HG03469 (cell line): Measurements from ENCODE around the gene STX3.
"Not testable (repeated sequence)": the region's sequence is repeated elsewhere in the genome, so short reads cannot be mapped to it uniquely, and the experiment has no call there.

Source experiments
- ATAC-seq: cut with Tn5 transposase; IDR thresholded peaks from one replicate; pipeline ENCODE4 v1.9.1; 2021; ENCODE audit warnings: mild to moderate bottlenecking, moderate library complexity, moderate number of reproducible peaks; ENCODE audit not compliant: unreplicated experiment

STX3 gene

DNA sequence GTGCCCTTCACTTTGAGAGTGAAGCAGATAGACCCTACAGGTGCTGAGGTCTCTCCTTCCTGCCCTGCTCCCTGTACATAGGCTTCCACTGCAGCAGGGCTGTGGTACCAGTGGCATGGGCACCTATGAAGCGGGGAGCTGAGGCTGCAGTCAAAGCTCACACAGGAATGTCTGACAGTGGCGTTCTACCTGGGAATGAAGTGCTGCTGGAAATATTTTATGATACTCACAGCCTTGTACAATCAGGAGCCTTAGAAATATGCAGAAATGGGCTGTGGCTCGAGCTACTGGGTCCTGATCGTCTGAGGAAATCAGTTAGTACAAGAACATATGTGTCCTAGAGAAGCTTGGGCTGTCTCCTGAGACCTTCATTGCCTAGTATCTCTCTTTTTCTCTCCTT, 30.6 kb downstream of the STX3 start:
- ATAC-seq = no peak

DNA sequence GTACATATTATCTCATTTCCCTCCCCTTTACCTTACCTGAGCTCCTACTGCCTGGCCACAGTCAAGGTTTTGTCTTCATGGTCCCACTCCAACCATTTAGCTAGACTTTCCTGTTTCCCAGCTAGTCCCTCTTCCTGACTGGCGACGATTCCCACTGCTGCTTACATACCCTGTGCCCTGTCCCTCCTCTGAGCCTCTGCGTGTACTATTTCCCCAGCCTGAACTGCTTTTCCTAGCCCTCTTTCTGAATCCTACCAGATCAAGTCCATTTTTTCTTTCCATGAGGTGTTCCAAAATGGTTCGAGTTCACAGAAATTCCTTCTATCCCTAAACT, 32.0 kb downstream of the STX3 start:
- no peak for ATAC-seq

DNA sequence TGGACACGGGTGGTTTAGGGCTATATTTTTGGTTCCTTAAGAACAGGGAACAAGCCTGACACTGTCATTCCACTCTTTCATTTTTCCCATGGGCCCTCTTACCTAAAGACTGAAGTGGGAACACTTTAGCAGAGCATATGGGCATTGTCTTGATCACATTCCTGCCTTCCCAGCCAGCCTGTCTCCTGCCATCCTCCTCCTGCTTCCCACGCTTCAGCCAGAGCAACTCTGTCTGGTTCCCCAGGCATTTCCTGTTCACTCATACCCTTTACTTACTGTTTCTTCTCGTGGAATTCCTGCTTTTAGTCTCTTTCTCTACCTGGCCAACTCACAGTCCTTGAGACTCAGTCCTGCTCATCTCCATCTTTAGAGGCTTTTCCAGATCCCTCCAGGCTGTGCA, 32.6 kb downstream of the STX3 start:
- no peak for ATAC-seq

DNA sequence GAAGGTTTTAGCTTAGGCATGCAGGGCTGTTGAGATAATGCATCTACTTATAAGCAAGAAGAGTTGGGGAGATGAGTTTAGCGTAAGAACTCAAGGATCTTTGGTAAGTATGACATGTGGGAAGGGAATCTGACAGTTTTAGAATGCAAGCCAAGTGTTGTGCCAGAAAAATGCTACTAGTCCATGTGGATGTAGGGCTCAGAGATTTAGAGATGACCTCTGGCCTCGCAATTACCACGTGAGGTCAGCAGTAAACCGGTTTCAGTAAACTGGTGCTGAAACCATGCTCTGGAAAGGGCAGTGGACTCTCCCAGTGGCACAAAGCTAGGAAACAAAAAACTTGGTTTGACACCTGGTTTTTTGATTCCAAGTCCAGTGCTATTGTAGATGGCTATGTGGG, 36.5 kb downstream of the STX3 start:
- no peak for ATAC-seq

DNA sequence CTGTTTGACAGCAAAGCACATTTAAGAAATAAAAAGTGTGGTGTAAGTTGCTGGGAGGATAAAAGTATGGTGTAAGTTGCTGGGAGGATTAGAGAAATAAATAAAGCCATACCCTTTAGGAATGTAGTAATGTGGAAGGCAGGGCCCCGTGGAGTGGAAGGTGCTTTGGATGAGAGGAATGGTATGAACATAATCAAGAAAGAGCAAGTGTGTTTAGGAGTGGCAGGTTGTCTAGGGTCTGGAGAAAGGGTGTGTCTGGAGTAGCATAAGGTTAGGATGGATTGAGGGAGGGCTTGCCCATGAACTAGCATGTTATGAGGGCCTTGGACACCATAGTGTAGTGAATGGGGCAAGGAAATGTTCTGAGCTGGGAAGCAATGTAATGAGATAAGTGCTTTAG, 37.3 kb downstream of the STX3 start:
- ATAC-seq = no peak

DNA sequence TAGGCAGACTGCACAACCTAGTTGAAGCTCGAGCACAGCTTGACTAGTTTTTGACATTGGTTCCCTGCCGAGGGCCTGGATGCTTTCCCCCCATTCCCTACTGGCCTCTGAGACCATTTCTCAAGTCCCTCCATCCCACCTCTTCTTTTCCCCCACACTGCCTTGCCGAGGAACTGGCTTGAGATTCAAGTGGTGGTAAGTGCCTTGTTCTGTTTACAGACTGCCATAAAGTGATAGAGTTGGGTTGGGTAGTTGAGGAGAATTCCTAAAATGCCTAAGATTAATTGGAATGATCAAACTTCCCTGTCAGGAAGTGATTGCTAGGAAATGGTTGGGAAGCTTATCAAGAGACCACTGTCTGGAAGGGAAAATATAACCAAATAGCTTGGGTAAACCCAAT, 39.2 kb downstream of the STX3 start:
- ATAC-seq = no peak

DNA sequence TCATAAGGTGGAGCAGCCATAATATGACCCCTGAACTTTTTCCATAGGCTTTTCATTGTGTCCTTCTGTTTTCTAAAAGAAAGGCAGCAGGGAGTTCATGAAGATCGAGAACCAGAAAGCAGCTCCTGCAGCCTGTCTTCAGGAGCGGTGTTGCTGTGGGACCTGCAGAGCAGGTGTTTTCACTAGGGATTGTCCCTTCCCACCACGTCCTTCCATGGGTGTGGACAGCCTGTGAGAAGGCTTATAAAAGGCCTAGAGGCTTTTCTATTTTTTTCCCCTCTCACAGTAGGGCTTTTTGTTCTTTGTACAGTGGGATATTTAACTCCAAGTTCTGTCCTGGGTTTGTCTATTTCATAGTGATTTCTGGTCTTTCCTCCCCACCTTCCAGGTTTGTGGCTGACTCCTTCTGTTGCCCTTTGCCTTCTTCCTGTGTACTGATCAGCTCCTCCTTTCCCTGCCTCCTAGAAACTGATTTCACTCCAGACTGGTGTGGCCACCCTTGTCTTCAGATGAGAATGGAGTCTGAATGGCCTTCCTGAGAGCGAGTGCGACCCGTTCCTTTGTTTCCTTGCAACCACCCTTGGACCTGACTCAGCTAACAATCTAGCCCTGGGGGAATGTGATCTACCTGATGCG, 45.3 kb downstream of the STX3 start:
- ATAC-seq = no peak

DNA sequence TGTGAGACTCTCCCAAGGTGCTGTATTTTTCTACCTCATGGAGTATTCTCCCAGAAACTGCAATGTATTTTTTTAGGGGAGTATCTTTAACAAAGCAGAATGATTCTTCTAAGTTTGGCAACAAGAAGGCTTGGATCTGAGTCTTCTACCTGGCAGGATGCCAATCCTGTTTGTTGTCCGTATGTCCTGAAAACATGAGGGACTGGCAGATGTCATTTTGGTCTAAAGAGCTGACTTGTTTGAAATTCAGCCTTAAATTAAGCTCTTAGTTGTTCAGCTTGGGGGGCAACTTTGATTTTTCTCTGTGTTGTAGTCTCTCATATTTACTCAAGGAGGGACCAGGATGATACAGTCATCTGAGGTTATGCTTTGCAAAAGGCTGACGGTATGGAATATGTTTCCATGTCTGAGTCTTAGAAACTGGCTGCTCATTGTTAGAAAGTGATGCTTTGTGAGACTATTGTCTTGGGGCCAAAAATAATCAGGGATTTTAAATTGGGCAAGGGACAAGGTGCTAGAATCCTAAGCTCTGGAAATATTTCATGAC, 46.1 kb downstream of the STX3 start:
- no peak for ATAC-seq

DNA sequence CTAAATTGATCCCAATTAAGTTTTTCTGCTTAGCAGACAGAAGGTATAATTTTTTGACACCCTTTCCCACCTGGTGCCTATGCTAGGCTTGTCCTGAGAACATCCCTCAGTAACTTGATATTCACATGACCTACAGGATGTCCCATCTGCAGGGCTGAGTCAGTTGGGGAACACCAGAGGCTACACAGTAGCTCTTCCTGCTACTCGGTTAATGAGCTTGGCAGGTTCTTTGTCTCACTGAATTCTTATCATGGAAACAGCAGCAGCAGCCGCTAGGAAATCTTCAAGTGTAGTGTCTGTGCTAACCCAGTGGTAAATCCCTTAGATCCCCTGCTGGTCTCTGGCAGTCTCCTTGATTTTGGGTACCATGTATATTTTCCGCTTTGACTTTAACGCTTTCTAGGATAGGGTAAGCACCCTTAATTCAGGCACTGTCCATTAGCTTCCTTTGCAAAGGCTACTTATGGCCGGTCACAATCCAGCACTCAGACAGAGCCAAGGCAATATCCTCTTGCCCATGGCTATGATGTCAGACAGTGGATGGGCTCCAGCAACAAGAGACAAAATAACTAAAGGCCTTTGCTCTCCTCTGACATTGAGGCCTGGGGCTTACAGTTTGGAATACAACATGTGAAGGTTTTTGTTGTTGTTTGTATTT, 46.9 kb downstream of the STX3 start:
- no peak for ATAC-seq

DNA sequence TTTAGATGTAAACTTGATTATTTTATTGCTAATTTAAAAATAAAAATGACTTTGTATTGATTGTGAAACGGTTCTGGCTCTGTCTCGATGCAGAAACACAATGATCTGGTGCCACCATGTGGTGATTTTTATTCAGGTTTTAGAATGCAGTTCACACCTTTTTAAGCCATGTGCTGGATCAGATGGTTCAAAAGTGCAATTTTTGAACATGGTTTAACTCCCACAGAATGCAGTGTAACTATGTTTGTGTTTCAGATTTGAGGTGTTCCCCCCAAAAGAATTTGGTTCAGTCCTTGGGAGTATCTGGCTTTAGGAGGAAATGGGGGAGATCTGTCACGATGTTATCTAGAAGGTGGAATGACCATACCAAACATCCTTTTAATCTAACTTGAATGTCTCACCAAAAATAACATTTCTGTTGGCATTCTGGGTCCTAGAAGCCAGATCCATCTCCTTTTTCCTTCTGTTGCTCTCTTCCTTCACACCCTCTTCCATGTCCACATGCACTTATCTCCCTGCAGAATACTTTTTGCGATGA, 47.5 kb downstream of the STX3 start:
- ATAC-seq = no peak

DNA sequence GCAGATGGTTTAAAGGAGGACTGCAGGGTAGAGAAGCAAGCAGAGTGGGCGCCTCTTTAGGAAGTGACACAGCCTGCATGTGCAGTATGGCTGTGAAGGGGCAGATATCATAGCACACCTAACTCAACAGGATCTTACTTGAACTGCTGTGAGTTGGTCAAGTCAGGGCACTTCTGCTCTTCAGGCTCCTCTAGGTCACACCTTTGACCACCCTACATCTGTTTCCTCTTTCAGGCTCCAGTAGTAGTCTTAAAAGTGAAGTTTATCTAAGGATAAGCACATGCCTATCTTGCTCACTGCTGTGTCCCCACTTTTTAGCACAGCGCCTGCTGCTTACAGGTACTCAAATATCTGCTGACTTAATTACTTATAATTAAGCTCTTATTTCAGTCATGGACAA, 48.9 kb downstream of the STX3 start:
- ATAC-seq = no peak

DNA sequence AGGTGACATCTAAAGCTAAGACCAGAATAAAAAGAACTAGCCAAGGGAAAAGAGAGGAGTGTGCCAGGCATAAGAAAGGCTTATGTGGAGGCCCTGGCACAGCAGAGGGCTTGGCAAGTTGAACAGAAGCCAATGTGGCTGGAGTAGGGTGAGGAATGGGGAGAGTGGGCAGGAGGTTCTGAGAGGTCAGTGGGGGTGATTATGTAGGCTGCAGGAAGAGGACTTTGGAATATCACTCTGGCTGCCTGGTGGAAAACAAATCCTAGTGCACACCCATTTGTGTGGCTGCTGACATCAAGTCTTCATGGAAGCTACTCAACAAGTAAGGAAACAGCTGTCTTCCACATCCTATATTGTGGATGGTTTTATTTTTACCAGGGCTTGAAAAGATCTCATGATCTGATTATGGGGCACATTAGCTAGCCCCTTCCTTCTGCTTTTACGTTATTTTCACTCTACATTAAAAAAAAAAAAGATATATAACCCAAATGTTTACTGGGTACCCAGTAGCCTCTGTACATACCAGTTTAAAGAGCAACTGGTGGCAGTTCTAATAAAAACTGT, 52.0 kb downstream of the STX3 start:
- no peak for ATAC-seq

DNA sequence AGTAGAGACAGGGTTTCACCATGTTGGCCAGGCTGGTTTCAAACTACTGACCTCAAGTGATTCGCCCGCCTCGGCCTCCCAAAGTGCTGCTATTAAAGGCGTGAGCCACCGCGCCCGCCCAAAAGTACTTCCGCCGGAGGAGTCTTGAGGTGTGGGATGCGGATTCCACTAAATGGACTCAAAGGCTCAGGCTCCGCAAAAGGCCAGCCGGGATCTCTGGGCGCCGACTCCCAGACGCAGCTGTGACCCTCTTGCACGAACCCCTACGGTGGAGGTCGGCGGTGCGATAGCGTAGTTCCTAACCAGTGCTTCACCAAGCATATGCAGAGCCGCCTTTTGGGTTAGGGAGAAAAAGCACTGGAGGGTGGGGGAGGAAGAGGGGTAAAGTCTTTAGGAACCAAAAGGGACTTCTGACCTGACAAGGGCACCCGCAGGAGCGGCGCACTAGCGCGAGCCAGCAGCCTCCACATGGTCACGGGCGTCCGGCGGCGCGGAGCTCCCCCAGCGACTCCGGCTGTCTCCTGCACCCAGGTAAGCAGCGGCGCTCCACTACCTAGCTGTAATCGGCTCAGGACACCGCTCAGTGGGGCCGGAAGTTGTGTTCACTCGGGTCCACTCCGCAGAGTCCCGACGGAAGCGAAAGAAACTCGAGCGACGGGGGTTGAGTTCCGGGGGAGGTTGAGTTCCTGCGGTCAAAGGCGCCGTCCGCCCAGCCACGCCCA, 55.2 kb downstream of the STX3 start, which contains the start of gene MRPL16:
Gene MRPL16, minus strand, starts transcription at position 590 of the 722 bp plus-strand sequence. Its CDS starts 120 bp downstream, at position 470.
- peak; percentile 94 for ATAC-seq

DNA sequence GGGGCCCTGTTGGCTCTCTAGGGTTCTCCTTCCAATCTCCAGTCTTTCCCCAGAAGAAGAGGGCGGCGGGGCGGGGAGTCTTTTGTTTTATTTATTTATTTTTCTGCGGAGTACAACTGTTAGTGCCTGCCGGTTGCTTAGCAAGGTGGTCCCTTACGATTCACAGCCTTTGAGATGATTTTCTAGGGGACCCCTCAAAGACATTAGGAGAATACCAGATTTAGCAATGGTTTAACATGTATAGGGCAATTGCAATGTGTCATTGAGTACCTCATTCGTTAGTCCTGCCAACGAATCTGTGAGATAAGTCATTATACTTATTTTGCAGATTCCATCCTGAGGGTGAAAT, 55.7 kb downstream of the STX3 start:
- ATAC-seq = no peak

DNA sequence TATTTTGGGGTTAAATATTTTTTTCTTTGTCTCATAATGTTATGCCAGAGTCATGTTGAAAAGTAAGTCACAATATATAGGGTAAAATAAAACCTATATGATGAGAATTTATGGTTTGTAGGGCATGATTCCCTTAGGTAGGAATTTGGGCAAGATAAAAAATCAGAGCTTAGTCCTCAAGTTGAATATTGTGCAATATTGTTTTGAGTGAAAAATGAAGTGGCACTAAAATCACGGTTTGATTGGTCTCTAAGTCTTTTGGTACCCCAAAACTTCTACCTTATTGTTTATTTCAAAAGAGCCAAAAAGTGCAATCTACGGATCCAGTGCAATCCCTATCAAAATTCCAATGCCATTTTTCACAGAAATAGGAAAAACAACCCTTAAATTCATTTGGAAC, 57.0 kb downstream of the STX3 start:
- no peak for ATAC-seq

DNA sequence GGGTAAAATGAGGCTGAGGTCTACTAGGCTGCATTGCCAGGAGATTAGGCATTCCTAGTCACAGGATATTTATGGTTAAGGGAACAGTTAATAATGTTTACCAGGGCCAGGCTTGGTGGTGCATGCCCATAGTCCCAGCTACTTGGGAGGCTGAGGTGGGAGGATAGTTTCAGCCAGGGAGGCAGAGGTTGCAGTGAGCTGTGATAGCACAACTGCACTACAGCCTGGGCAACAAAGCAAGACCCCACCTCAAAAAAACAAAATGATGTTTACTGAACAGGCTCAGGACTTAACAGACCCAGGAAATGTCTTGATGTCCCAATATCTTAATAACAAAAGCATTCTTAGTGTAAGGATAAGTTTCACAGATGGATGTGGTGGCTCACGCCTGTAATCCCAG, 58.2 kb downstream of the STX3 start:
- no peak for ATAC-seq

DNA sequence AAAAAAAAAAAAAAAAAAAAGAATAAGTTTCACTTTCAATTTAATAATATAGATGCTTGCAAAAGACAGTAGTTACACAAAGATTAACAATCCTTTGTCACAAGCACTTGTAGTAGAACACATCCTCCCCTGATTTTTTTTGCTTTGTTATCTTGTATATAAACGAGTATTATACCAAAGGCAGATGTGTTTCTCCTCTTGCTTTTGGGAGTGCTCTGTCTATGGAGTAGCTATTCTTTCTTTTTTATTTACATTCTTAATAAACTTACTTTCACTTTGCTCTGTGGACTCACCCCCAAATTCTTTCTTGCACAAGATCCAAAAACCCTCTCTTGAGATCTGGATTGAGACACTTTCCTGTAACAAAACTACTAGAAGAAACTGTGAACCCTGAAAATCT, 58.8 kb downstream of the STX3 start:
- ATAC-seq = no peak

DNA sequence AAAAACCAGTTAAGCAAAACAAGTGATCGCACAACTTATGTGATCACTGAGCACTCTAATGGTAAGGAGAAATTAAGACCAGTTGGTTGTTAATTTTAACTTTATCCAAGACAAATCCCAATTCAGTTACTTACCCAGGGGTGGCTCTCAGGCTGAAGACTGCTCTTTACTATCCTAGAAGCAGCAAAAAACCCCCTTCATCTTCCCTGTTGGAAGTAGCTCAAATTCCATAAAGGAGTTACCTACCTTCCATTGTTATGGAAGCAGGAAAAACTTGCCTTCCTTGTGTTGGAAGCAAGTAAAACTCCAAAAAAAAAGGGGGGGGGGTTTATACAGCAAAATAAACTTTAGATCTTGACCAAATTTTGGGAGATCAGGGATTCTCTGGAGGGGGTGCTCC, 60.6 kb downstream of the STX3 start:
- no peak for ATAC-seq

DNA sequence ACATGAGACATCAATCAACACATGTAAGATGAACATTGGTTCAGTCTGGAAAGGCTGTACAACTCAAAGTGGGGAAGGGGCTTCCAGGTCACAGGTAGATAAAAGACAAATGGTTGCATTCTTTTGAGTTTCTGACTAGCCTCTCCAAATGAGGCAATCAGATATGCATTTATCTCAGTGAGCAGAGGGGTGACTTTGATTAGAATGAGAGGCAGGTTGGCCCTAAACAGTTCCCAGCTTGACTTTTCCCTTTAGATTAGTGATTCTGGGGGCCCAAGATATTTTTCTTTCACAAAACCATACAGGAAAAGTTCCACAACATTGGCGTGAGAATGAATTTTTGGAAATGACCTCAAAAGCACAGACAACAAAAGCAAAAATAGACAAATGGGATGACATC, 61.3 kb downstream of the STX3 start:
- ATAC-seq = not testable (repeated sequence)

DNA sequence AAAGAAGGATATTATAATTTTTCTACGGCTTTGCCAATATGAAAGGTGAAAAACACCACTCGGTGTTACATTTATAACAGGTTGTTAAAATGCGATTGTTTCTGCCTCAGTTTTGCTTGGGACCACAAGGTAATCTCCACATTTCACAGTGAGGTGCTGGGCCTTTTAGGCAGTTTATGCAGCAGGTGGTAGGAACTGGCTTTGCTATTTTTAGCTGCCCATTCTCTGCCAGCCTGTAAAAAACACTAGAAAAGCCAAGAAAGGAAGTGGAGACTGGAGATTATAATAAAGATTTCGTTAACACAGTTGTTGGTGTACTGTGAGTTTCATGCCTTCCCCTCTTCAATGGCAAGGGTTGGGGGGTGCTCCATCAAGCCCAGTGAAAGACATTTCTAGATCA, 63.4 kb downstream of the STX3 start:
- no peak for ATAC-seq

DNA sequence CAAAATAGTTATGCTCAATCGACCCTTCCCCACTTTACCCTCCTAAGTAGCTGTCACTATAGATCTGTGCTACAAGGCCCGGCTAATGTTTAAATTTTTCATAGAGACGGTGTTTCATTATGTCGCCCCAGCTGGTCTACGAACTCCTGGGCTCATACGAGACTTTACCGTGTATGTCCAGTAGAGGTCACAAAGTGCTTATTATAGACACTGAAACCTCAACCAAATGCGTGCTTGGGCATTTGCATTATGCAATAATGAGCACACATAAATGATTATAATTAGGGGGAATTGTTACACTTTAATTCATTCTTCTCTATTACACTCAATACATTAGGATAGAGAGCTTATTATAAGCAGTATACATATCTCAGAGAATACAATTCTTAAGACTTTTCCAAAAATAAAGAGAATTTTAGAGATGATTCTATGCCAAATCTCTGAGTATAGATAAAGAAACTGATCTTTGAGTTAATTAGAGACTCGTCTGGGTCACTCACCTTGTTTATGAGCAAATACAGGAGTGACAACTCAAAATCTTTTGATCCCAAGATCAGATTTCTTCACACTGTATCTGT, 67.9 kb downstream of the STX3 start:
- peak; percentile 70 for ATAC-seq
